ENCODE results near the gene TBC1D13. TPM values are rescaled to one million over a fixed set of nuclear protein-coding genes. Genes with fewer than 3 reads are reported as not detected.

Gene TBC1D13
- total and polyA plus RNA-seq, 2 experiments from 2014 or later: 8.3 to 19.4 TPM

DNA sequence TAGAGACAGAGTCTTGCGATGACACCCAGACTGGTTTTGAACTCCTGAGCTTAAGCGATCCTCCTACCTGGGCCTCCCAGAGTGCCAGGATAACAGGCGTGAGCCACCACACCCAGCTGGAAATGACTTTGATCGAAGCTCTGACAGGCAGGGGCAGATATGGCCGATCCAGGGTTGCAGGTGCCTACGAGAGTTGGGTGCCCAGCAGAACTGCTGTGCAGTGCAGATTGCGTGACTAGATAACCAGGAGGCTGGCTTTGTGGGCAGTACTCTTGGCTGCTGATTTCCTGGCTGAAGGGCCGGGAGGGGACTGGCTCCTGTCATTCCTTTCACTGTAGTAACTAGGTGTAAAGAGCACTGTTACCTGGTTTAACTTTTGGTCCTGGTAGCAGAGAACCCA is 11.8 kb downstream of the TBC1D13 start (continued):
- TF ChIP-seq, protein P1, sequence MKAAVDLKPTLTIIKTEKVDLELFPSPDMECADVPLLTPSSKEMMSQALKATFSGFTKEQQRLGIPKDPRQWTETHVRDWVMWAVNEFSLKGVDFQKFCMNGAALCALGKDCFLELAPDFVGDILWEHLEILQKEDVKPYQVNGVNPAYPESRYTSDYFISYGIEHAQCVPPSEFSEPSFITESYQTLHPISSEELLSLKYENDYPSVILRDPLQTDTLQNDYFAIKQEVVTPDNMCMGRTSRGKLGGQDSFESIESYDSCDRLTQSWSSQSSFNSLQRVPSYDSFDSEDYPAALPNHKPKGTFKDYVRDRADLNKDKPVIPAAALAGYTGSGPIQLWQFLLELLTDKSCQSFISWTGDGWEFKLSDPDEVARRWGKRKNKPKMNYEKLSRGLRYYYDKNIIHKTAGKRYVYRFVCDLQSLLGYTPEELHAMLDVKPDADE (IDR thresholded peaks at IDR 0.05): no peak
- no peak for TF ChIP-seq CREB1 (CRISPR knock-in tag; IDR thresholded peaks at IDR 0.05; ENCODE audit: low read depth)
- no peak for TF ChIP-seq ZNF114 (CRISPR knock-in tag; IDR thresholded peaks at IDR 0.05)
- no peak for TF ChIP-seq ZNF331 (CRISPR knock-in tag; IDR thresholded peaks at IDR 0.05; ENCODE audit: low read depth)
- no peak for TF ChIP-seq JUNB (IDR thresholded peaks at IDR 0.05; ENCODE audit: unreplicated experiment)

DNA sequence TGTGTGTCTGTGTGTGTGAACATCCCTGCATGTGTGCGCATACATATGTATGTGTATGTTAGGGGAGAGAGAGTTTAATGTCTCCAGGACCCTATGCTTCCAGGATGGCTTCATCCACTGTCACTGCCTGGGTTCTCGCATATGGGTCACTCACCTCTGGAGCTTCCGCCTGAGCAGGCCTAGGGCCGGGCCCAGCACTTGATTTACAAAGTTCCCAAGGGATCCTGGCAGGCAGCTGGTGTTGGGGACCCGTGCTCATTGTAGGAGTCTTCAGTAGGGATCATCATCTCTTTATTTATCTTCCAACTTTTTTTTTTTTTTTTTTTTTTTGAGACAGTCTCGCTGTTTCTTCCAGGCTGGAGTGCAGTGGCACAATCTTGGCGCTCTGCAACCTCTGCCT is 13.0 kb downstream of the TBC1D13 start:
- Histone ChIP-seq H3K27ac (ENCODE audit: low read depth) (no peak overlapping the region), H3K4me3 (no peak overlapping the region), H3K4me1 (ENCODE audit: insufficient read depth) (no peaks in the 10 kb centered on the region), H3K27me3 (ENCODE audit: insufficient read depth) (no peaks in the 10 kb centered on the region), H3F3A (replicated peaks; ENCODE audit: low read depth) (no peaks in the 10 kb centered on the region), H3K79me2 (replicated peaks; ENCODE audit: insufficient read depth) (no peaks in the 10 kb centered on the region), H3K4me2 (no peak overlapping the region), H3K9me2 (ENCODE audit: insufficient read depth) (no peaks in the 10 kb centered on the region), H4K20me1 (replicated peaks; ENCODE audit: insufficient read depth) (no peaks in the 10 kb centered on the region; the same call in none of the 2 replicates), H2AFZ (no peak overlapping the region), H3K36me3 (ENCODE audit: insufficient read depth) (no peaks in the 10 kb centered on the region; the same call in 1 of the 2 replicates)
- peaks cover 43% of the 10 kb centered on the region for H3K36me3 Mint-ChIP-seq (ENCODE audit: low read depth)
- H3K9me3 Mint-ChIP-seq: no peaks in the 10 kb centered on the region
- H3K27ac Mint-ChIP-seq: no peak overlapping the region
- no peaks in the 10 kb centered on the region for H3K4me1 Mint-ChIP-seq
- TF ChIP-seq, protein P1 (IDR thresholded peaks at IDR 0.05): no peak
- TF ChIP-seq ZNF331 (CRISPR knock-in tag; IDR thresholded peaks at IDR 0.05; ENCODE audit: low read depth): no peak
- TF ChIP-seq, protein P2, sequence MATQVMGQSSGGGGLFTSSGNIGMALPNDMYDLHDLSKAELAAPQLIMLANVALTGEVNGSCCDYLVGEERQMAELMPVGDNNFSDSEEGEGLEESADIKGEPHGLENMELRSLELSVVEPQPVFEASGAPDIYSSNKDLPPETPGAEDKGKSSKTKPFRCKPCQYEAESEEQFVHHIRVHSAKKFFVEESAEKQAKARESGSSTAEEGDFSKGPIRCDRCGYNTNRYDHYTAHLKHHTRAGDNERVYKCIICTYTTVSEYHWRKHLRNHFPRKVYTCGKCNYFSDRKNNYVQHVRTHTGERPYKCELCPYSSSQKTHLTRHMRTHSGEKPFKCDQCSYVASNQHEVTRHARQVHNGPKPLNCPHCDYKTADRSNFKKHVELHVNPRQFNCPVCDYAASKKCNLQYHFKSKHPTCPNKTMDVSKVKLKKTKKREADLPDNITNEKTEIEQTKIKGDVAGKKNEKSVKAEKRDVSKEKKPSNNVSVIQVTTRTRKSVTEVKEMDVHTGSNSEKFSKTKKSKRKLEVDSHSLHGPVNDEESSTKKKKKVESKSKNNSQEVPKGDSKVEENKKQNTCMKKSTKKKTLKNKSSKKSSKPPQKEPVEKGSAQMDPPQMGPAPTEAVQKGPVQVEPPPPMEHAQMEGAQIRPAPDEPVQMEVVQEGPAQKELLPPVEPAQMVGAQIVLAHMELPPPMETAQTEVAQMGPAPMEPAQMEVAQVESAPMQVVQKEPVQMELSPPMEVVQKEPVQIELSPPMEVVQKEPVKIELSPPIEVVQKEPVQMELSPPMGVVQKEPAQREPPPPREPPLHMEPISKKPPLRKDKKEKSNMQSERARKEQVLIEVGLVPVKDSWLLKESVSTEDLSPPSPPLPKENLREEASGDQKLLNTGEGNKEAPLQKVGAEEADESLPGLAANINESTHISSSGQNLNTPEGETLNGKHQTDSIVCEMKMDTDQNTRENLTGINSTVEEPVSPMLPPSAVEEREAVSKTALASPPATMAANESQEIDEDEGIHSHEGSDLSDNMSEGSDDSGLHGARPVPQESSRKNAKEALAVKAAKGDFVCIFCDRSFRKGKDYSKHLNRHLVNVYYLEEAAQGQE (IDR thresholded peaks at IDR 0.05; ENCODE audit: unreplicated experiment): no peak
- DNase-seq (ENCODE audit: low spot score) (no peak), ATAC-seq (no peak)
- H3K4me3 Mint-ChIP-seq: no peak overlapping the region
- peaks cover 5% of the 10 kb centered on the region for H3K27me3 Mint-ChIP-seq (ENCODE audit: insufficient read depth, low read depth, poor library complexity)

DNA sequence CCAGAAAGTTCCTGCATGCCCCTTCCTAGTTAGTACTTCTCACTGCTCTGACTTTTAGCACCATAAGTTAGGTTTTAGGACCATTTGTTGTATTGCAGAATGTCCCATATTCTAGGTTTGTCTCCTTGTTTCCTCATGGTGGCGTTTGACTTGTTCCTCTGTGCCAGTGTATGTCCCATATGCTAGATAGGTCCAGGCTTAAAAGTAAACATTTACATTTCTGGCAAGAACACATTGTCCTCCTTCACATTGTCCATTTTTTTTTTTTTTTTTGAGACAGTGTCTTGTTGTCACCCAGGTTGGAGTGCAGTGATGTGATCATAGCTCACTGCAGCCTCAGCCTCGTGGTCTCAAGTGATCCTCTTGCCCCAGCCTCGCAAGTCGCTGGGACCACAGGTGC is 15.4 kb downstream of the TBC1D13 start:
- Histone ChIP-seq H3K27me3 (ENCODE audit: insufficient read depth) (no peaks in the 10 kb centered on the region), H3K4me2 (no peak overlapping the region), H2AFZ (no peak overlapping the region), H3K9me2 (ENCODE audit: insufficient read depth) (no peaks in the 10 kb centered on the region), H3K79me2 (replicated peaks; ENCODE audit: insufficient read depth) (no peaks in the 10 kb centered on the region), H3K4me1 (ENCODE audit: insufficient read depth) (no peaks in the 10 kb centered on the region), H3K27ac (ENCODE audit: low read depth) (no peak overlapping the region), H3K36me3 (ENCODE audit: insufficient read depth) (no peaks in the 10 kb centered on the region; the same call in 1 of the 2 replicates), H4K20me1 (replicated peaks; ENCODE audit: insufficient read depth) (no peaks in the 10 kb centered on the region; the same call in none of the 2 replicates), H3K4me3 (no peak overlapping the region), H3F3A (replicated peaks; ENCODE audit: low read depth) (no peaks in the 10 kb centered on the region)
- Mint-ChIP-seq H3K4me3 (no peak overlapping the region), H3K27me3 (ENCODE audit: insufficient read depth, low read depth, poor library complexity) (peaks cover 5% of the 10 kb centered on the region), H3K4me1 (no peaks in the 10 kb centered on the region), H3K9me3 (no peaks in the 10 kb centered on the region), H3K36me3 (ENCODE audit: low read depth) (peaks cover 49% of the 10 kb centered on the region), H3K27ac (no peak overlapping the region)
- ATAC-seq (no peak), DNase-seq (ENCODE audit: low spot score) (no peak)
- TF ChIP-seq POLR2AphosphoS5 (IDR thresholded peaks at IDR 0.05; ENCODE audit: low read depth) (no peak), EZH2 (IDR thresholded peaks at IDR 0.05; ENCODE audit: low read depth, unreplicated experiment) (no peak), STAT1 (IDR thresholded peaks at IDR 0.05; ENCODE audit: unreplicated experiment) (no peak), JUNB (IDR thresholded peaks at IDR 0.05; ENCODE audit: unreplicated experiment) (no peak), NANOG (IDR thresholded peaks at IDR 0.05; ENCODE audit: borderline replicate concordance) (no peak), EZH2phosphoT487 (IDR thresholded peaks at IDR 0.05; ENCODE audit: unreplicated experiment) (no peak), ZNF331 (CRISPR knock-in tag; IDR thresholded peaks at IDR 0.05; ENCODE audit: low read depth) (no peak), CREB1 (CRISPR knock-in tag; IDR thresholded peaks at IDR 0.05; ENCODE audit: low read depth) (no peak)
- TF ChIP-seq, protein P1 (IDR thresholded peaks at IDR 0.05): no peak
- TF ChIP-seq, protein P3, sequence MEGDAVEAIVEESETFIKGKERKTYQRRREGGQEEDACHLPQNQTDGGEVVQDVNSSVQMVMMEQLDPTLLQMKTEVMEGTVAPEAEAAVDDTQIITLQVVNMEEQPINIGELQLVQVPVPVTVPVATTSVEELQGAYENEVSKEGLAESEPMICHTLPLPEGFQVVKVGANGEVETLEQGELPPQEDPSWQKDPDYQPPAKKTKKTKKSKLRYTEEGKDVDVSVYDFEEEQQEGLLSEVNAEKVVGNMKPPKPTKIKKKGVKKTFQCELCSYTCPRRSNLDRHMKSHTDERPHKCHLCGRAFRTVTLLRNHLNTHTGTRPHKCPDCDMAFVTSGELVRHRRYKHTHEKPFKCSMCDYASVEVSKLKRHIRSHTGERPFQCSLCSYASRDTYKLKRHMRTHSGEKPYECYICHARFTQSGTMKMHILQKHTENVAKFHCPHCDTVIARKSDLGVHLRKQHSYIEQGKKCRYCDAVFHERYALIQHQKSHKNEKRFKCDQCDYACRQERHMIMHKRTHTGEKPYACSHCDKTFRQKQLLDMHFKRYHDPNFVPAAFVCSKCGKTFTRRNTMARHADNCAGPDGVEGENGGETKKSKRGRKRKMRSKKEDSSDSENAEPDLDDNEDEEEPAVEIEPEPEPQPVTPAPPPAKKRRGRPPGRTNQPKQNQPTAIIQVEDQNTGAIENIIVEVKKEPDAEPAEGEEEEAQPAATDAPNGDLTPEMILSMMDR (conservative IDR thresholded peaks at IDR 0.05; ENCODE audit: low read depth in 2 of 2): no peak
